HG02678 (cell line): ENCODE data around the gene LRRTM3.

Experiments used
- ATAC-seq: cut with Tn5 transposase; IDR thresholded peaks from one replicate; pipeline ENCODE4 v1.9.1; 2021; ENCODE audit warnings: mild to moderate bottlenecking, moderate library complexity; ENCODE audit not compliant: unreplicated experiment

The LRRTM3 gene

GRCh38 chr10:66925896-66926715 is at the start of gene LRRTM3:
Gene LRRTM3 (plus strand): TSS chr10:66926036.
- peak; percentile 100 for ATAC-seq

- no peak for ATAC-seq
Measured at GRCh38 chr10:66877361-66877760, 48.5 kb upstream of the LRRTM3 start.

- ATAC-seq, result no peak
Measured at GRCh38 chr10:66880292-66880691, 45.5 kb upstream of the LRRTM3 start.

GRCh38 chr10:66880826-66881225 is 45.0 kb upstream of the LRRTM3 start:
- ATAC-seq, result no peak

- no peak for ATAC-seq
Measured at GRCh38 chr10:66881814-66882213, 44.0 kb upstream of the LRRTM3 start.

- no peak for ATAC-seq
Measured at GRCh38 chr10:66882271-66882670, 43.6 kb upstream of the LRRTM3 start.

- no peak for ATAC-seq
Measured at GRCh38 chr10:66886848-66887247, 39.0 kb upstream of the LRRTM3 start.

- ATAC-seq, result no peak
Measured at GRCh38 chr10:66888237-66888636, 37.6 kb upstream of the LRRTM3 start.

GRCh38 chr10:66892871-66893270 is 33.0 kb upstream of the LRRTM3 start:
- ATAC-seq, result no peak

- no peak for ATAC-seq
Measured at GRCh38 chr10:66910671-66911070, 15.2 kb upstream of the LRRTM3 start.

- ATAC-seq, result no peak
Measured at GRCh38 chr10:66916030-66916429, 9.8 kb upstream of the LRRTM3 start.

GRCh38 chr10:66917104-66917503 is 8.7 kb upstream of the LRRTM3 start:
- no peak for ATAC-seq

GRCh38 chr10:66919248-66919647 is 6.6 kb upstream of the LRRTM3 start:
- no peak for ATAC-seq

- ATAC-seq, result no peak
Measured at GRCh38 chr10:66924674-66925345, 1.0 kb upstream of the LRRTM3 start.

GRCh38 chr10:66925373-66925772 is 463 bp upstream of the LRRTM3 start:
- no peak for ATAC-seq

GRCh38 chr10:66926841-66927240 is 1.0 kb downstream of the LRRTM3 start:
- no peak for ATAC-seq

GRCh38 chr10:66927251-66927935 is 1.6 kb downstream of the LRRTM3 start:
- ATAC-seq, result no peak

- no peak for ATAC-seq
Measured at GRCh38 chr10:66927971-66928770, 2.3 kb downstream of the LRRTM3 start.

- ATAC-seq, result no peak
Measured at GRCh38 chr10:66928776-66929175, 2.9 kb downstream of the LRRTM3 start.

GRCh38 chr10:66929375-66929774 is 3.5 kb downstream of the LRRTM3 start:
- no peak for ATAC-seq
